SK-MEL-5 (cell line): Measurements from ENCODE around the gene EHBP1L1. TPM values are rescaled to one million over a fixed set of nuclear protein-coding genes. Genes with fewer than 3 reads are reported as not detected.

Source experiments
- DNase-seq: peaks from one replicate; pipeline ENCODE4 v3.0.0-alpha.2; 2016; ENCODE audit warnings: low read depth, low spot score
- in situ Hi-C: cut with HindIII; loops from 2 replicates; pipeline ENCODE4 v1.10.0; 2016; ENCODE audit warnings: low sequenced_read_pairs, high pct_unique_total_duplicates, low pct_unique_long_range_greater_than_20kb
- total RNA-seq: library from RNA; depleted of rRNA; stranded (reverse); fragments of >200 nt; shearing (Covaris generic); gene quantifications from 2 replicates; pipeline ENCODE4 v1.2.3, GENCODE V29; 2014

Gene EHBP1L1
- total RNA-seq, 1 experiment from 2014 or later, result 14.3 TPM

DNA sequence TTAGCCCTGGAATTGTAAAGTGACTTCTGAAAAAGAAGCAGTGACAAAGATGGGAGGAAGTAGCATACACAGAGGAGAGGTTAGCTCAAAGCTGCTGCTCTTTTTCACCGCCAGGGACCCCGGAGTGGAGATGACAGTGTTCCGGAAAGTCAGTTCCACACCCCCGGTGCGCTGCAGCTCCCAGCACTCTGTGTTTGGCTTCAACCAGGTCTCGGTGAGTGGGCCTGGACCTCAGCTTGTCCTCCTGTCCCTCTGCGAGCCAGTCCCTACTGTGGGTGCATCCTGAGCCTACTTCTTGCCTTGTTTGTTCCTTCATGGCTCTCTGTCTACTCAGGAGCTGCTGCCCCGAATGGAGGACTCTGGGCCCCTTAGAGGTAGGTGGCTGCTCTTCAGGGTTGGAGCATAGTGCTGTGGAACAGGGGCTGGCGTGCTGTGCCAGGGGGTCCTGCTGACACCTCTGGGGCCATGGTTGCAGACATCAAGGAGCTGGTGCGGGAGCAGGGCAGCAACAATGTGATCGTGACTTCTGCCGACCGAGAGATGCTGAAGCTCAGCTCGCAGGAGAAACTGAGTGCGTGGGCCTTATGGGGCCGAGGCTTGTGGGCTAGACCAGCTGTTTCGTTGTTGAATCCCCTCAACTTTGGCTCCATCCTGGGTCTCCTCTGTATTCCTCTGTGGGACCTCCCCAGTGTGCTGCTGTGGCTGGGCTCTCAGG is 41.4 kb downstream of the EHBP1L1 start:
- in situ Hi-C loops, result no loop called here
- no peak for DNase-seq

GRCh38 chr11:65617990-65618751 is 42.3 kb downstream of the EHBP1L1 start:
- no peak for DNase-seq
- in situ Hi-C loops, result no loop called here

GRCh38 chr11:65618763-65619162 is 42.9 kb downstream of the EHBP1L1 start:
- DNase-seq, result no peak
- in situ Hi-C loops, result no loop called here

GRCh38 chr11:65619281-65619928 is 43.6 kb downstream of the EHBP1L1 start:
- in situ Hi-C loops, result no loop called here
- no peak for DNase-seq

- in situ Hi-C loops, result no loop called here
- DNase-seq, result no peak
Measured at GRCh38 chr11:65620666-65621065, 44.8 kb downstream of the EHBP1L1 start.

DNA sequence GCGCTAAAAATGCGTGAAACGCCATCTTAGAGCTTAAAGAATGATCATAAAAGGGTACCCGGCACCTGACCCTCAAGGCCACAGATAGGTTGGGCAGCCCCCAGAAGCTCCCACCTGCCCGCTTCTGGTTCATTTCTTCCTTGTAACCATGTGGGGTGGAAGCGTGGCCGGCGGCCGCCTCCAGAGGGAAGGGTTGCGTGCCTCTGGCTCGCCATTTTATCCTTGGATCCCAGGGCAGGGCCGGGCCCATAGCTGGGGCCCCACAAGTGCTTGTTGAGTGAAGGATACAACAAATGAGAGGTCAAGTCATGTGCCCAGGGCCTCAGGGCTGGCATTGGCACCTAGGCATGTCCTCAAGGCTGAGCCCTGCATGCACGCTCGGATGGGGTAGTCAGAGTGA is 45.6 kb downstream of the EHBP1L1 start:
- no peak for DNase-seq
- in situ Hi-C loops, result no loop called here

- no peak for DNase-seq
- in situ Hi-C loops, result no loop called here
Measured at GRCh38 chr11:65622011-65622410, 46.2 kb downstream of the EHBP1L1 start.

DNA sequence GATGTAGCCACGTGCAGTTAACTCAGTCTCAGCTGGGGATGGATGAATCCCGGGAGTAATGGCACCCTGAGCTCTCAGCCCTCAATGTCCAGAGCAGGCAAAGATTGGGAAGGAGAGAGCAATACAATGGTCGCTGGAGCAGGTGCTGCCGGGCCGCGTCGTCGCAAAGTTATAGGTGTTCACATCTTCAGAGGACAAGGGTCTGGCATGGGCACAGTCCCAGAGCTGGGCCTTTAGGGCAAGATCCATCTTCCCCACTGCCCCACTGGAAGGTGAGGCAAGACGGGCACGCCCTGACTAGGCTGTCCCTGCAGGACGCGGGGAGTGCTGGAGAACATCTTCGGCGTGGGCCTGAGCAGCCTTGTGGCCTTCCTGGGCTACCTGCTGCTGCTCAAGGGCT is 47.3 kb downstream of the EHBP1L1 start:
- DNase-seq, result no peak
- in situ Hi-C loops, result no loop called here

DNA sequence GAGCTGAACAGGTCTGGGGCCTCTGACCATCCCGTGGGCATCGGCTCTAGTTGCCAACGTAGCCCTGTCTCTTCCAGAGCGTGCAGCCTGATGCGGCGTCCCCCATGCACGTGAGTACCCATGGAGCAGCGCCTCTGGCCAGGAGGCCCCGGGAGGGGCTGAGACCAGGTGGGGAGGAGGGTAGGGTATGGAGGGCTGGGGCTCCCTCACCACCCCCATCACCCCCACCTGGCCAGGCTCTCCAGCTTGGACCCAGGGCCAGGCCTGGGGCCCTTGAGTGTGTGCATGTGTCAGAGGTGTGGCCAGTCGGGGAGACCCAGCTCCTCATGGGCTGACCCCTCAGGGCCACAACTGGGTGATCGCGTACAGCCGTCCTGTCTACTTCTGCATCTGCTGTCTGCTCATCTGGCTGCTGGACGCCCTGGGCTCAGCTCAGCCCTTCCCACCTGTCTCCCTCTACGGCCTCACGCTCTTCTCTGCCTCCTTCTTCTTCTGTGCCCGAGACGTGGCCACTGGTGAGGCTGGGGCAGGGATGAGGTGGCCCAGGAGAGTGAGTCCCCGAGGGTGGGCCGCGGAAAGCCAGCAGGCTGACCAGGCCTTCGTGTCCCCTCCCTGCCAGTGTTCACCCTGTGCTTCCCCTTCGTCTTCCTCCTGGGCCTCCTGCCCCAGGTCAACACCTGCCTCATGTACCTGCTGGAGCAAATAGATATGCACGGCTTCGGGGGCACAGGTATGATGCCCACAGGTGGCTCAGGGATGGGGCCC is 48.2 kb downstream of the EHBP1L1 start:
- in situ Hi-C loops, result no loop called here
- no peak for DNase-seq

DNA sequence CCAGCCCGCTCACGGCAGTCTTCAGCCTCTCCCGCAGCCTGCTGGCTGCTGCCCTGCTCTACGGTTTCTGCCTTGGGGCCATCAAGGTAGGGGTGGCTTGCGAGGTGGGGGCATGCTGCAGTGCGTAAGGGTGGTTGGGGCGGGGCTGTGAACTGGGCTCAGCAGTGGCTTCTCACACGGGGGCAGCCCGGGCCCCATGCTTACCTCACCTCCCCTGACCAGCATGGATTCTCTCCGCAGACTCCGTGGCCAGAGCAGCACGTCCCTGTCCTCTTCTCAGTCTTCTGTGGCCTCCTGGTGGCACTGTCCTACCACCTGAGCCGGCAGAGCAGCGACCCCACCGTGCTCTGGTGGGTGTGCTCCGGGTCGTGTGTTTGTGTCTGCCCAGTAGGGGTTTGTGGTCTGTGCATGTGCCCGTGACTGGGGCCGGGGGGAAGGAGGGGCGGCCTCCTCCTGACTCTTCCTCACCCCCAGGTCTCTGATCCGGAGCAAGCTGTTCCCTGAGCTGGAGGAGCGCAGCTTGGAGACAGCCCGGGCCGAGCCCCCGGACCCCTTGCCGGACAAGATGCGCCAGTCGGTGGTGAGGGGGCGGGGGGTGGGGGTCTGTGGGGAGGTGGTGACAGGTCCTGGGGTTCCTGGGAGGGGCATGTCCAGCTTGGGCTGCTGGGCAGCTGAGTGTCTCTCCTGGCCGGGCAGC is 49.2 kb downstream of the EHBP1L1 start:
- in situ Hi-C loops, result no loop called here

DNA sequence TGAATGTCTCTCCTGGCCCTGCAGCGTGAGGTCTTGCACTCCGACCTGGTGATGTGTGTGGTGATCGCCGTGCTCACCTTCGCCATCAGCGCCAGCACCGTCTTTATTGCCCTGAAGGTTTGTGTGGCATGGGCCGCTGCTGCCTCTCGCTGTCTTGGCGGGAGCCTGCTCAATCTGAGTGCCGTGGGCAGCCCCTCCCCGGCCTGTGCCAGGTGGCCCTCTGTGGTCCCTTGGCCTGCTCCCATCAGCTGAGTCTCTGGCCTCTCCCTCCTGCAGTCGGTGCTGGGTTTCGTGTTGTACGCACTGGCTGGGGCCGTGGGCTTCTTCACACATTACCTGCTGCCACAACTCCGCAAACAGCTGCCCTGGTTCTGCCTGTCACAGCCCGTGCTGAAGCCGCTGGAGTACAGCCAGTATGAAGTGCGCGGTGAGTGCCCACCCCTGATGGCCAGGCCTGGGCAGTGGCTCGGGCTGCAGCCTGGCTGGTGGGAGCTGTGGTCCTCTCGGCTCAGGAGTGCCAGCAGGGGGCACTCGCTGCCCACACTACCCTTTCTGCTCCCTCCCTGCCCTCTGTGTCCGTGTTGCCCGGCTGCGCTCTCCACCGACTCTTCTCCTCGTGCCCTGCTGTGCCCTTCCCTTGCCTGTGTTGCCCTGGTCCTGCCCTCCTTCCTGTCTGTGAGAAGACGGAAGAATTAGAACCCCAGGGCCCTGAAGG is 49.9 kb downstream of the EHBP1L1 start:
- peak; percentile 68 for DNase-seq
- in situ Hi-C loops, result no loop called here

More for the DNA sequence above, 49.2 kb downstream of the EHBP1L1 start:
- no peak for DNase-seq

GRCh38 chr11:65627202-65627601 is 51.3 kb downstream of the EHBP1L1 start:
- DNase-seq, result no peak
- in situ Hi-C loops, result no loop called here

GRCh38 chr11:65629579-65629978 is 53.7 kb downstream of the EHBP1L1 start:
- no peak for DNase-seq
- in situ Hi-C loops, result no loop called here

GRCh38 chr11:65630215-65630614 is 54.4 kb downstream of the EHBP1L1 start:
- in situ Hi-C loops, result no loop called here
- DNase-seq, result no peak

GRCh38 chr11:65633390-65634108 is 57.7 kb downstream of the EHBP1L1 start:
- in situ Hi-C loops, result no loop called here
- DNase-seq, result no peak

GRCh38 chr11:65634109-65634436 is 58.2 kb downstream of the EHBP1L1 start:
- in situ Hi-C loops, result no loop called here
- no peak for DNase-seq
